ENCODE measurements around the gene RAD52. TPM values are rescaled to one million over a fixed set of nuclear protein-coding genes. Genes with fewer than 3 reads are reported as not detected.

The RAD52 gene
- total RNA-seq, 1 donor, result 10.1 TPM

DNA sequence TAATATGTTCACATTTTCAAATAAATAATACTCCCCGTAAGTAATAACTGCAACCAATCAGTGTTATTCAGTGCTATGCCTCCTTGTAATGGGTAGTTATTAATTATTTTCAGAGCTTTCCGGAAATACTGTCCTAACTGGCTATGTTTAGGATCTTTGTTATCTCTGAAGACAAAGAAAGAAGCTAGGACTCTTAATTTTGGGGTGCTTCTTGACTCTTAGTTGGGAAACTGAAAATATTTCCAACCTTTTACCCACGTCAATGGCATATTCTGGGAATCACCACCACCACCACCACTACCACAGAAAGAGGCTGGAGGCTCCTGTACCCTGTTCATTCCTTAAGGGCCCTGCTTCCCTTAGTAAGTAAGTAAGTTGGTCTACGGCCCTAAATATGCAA lies 39.1 kb downstream of the RAD52 start:
- no peak overlapping the region for H3K4me3 ChIP-seq (ENCODE audit: insufficient read depth, low read length)
- H2AFZ ChIP-seq (ENCODE audit: low read length), result no peak overlapping the region
- no peak for DNase-seq (ENCODE audit: insufficient read length, low spot score, missing footprints)
- H3K36me3 ChIP-seq (ENCODE audit: insufficient read depth, low read length), result peaks cover 90% of the 10 kb centered on the region
- H3K4me2 ChIP-seq (ENCODE audit: insufficient read depth, low read length), result no peak overlapping the region
- H3K27me3 ChIP-seq (ENCODE audit: insufficient read depth, low read length), result no peaks in the 10 kb centered on the region
- no peak overlapping the region for H3K27ac ChIP-seq (ENCODE audit: low read depth, low read length)
- H3K9me3 ChIP-seq (ENCODE audit: low read depth, low read length), result no peaks in the 10 kb centered on the region
- TF ChIP-seq, protein P1, sequence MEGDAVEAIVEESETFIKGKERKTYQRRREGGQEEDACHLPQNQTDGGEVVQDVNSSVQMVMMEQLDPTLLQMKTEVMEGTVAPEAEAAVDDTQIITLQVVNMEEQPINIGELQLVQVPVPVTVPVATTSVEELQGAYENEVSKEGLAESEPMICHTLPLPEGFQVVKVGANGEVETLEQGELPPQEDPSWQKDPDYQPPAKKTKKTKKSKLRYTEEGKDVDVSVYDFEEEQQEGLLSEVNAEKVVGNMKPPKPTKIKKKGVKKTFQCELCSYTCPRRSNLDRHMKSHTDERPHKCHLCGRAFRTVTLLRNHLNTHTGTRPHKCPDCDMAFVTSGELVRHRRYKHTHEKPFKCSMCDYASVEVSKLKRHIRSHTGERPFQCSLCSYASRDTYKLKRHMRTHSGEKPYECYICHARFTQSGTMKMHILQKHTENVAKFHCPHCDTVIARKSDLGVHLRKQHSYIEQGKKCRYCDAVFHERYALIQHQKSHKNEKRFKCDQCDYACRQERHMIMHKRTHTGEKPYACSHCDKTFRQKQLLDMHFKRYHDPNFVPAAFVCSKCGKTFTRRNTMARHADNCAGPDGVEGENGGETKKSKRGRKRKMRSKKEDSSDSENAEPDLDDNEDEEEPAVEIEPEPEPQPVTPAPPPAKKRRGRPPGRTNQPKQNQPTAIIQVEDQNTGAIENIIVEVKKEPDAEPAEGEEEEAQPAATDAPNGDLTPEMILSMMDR (IDR thresholded peaks at IDR 0.05; ENCODE audit: extremely low read depth, low read depth, low read length), result no peak
- H3K79me2 ChIP-seq (ENCODE audit: insufficient read depth, low read length), result peaks cover 9% of the 10 kb centered on the region
- H3K4me1 ChIP-seq (ENCODE audit: insufficient read depth, low read length), result peaks cover 13% of the 10 kb centered on the region
- peaks cover 2% of the 10 kb centered on the region for H4K20me1 ChIP-seq (ENCODE audit: insufficient read depth, low read length)

DNA sequence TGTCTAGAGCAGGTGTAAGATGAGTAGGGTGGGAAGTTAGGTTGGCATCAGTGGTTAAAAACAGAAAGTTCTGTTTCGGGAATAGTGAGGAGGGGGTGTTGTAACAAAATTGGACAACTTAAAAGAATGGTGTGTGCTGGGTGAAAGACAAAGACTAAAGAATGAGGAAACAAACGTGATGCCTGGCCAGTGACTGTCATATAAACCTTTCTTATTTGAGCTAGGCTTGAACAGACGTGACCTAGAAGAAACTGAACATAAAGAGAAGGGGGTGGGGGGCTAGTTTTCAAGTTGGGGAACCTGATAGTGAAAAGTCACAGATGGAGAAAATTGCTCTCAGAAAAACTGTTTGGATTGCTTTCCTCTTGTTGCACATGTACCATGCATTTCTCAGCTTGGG lies 39.6 kb downstream of the RAD52 start:
- TF ChIP-seq, protein P1 (IDR thresholded peaks at IDR 0.05; ENCODE audit: extremely low read depth, low read depth, low read length), result no peak
- no peak overlapping the region for H3K27ac ChIP-seq (ENCODE audit: low read depth, low read length)
- no peak overlapping the region for H3K4me3 ChIP-seq (ENCODE audit: insufficient read depth, low read length)
- no peak overlapping the region for H2AFZ ChIP-seq (ENCODE audit: low read length)
- peaks cover 13% of the 10 kb centered on the region for H3K4me1 ChIP-seq (ENCODE audit: insufficient read depth, low read length)
- H3K79me2 ChIP-seq (ENCODE audit: insufficient read depth, low read length), result peaks cover 11% of the 10 kb centered on the region
- no peaks in the 10 kb centered on the region for H3K27me3 ChIP-seq (ENCODE audit: insufficient read depth, low read length)
- peaks cover 2% of the 10 kb centered on the region for H4K20me1 ChIP-seq (ENCODE audit: insufficient read depth, low read length)
- no peaks in the 10 kb centered on the region for H3K9me3 ChIP-seq (ENCODE audit: low read depth, low read length)
- H3K4me2 ChIP-seq (ENCODE audit: insufficient read depth, low read length), result no peak overlapping the region
- peak; percentile 73 for DNase-seq (ENCODE audit: insufficient read length, low spot score, missing footprints)
- H3K36me3 ChIP-seq (ENCODE audit: insufficient read depth, low read length), result peaks cover 88% of the 10 kb centered on the region

DNA sequence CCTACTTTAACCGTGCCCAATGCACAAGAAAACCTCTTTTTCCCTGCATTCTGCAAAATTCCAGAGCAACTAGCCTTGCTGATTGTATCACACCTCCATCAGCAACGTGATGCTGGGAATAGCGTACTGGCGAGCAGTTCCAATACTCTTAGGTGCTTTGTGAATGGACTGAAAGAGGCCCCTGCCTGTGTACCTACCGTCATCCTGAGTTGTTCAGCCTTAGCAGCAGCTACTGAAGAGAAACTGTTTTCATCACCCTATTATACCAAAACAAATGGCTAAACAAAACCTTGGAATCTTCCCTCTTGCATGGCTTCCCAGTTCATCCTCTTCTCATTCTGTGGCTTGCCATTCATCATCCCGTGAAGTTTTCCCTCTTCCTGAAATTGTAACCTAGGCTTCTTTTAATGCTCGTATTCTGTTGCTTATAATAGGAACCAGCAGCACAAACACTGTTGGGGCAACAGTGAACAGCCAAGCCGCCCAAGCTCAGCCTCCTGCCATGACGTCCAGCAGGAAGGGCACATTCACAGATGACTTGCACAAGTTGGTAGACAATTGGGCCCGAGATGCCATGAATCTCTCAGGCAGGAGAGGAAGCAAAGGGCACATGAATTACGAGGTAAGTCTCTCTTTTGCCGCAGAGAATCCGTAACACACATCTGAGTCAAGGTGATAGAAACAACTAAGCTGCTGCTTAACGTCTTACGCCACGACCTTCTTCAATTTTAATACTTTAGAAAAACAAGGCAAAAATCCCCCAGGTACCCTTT lies 41.9 kb downstream of the RAD52 start:
- Histone ChIP-seq H3K4me2 (ENCODE audit: insufficient read depth, low read length) (no peak overlapping the region), H3K4me1 (ENCODE audit: insufficient read depth, low read length) (no peaks in the 10 kb centered on the region), H4K20me1 (ENCODE audit: insufficient read depth, low read length) (no peaks in the 10 kb centered on the region), H3K4me3 (ENCODE audit: insufficient read depth, low read length) (no peak overlapping the region), H3K27ac (ENCODE audit: low read depth, low read length) (no peak overlapping the region), H3K79me2 (ENCODE audit: insufficient read depth, low read length) (peaks cover 27% of the 10 kb centered on the region), H3K9me3 (ENCODE audit: low read depth, low read length) (no peaks in the 10 kb centered on the region), H2AFZ (ENCODE audit: low read length) (no peak overlapping the region), H3K27me3 (ENCODE audit: insufficient read depth, low read length) (no peaks in the 10 kb centered on the region), H3K36me3 (ENCODE audit: insufficient read depth, low read length) (peaks cover 85% of the 10 kb centered on the region)
- TF ChIP-seq, protein P1 (IDR thresholded peaks at IDR 0.05; ENCODE audit: extremely low read depth, low read depth, low read length), result no peak
- no peak for DNase-seq (ENCODE audit: insufficient read length, low spot score, missing footprints)

DNA sequence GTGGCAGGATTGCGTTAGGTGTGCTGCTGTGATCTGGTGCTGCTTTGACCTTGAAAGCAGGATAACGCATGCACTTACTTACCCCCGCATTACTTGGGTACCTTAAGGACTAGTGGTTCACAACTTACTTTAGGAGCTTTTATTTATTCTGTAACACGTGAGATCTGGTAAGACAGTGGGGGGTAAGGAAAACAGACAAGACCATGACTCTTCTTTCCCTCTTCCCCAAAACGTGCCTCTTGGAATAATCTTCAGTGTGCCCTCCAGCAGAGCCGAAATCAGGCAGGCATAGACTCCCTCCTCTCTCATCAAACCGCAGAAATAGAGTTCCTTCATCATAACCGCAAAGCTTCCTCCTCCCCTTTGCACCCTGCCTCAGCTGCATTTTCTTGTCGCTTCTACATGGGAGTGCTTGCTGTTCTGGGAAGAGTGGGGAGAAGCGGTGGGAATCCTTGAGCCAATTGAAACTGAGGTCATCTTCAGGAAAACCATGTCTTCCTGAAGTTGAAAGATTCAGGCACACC lies 43.4 kb downstream of the RAD52 start:
- H3K36me3 ChIP-seq (ENCODE audit: insufficient read depth, low read length), result peaks cover 87% of the 10 kb centered on the region
- no peak overlapping the region for H3K27ac ChIP-seq (ENCODE audit: low read depth, low read length)
- H2AFZ ChIP-seq (ENCODE audit: low read length), result no peak overlapping the region
- H3K4me1 ChIP-seq (ENCODE audit: insufficient read depth, low read length), result no peaks in the 10 kb centered on the region
- no peaks in the 10 kb centered on the region for H3K9me3 ChIP-seq (ENCODE audit: low read depth, low read length)
- peaks cover 33% of the 10 kb centered on the region for H3K79me2 ChIP-seq (ENCODE audit: insufficient read depth, low read length)
- no peak overlapping the region for H3K4me3 ChIP-seq (ENCODE audit: insufficient read depth, low read length)
- TF ChIP-seq, protein P1 (IDR thresholded peaks at IDR 0.05; ENCODE audit: extremely low read depth, low read depth, low read length), result no peak
- no peaks in the 10 kb centered on the region for H3K27me3 ChIP-seq (ENCODE audit: insufficient read depth, low read length)
- no peak for DNase-seq (ENCODE audit: insufficient read length, low spot score, missing footprints)
- H4K20me1 ChIP-seq (ENCODE audit: insufficient read depth, low read length), result no peaks in the 10 kb centered on the region
- H3K4me2 ChIP-seq (ENCODE audit: insufficient read depth, low read length), result no peak overlapping the region
